Neuron (in vitro differentiated cells): ENCODE data around the gene PALLD.

Experiments
- H2AFZ ChIP-seq: one replicate; pipeline ENCODE4 v1.6.1; 2013; ENCODE audit warnings: low read depth, mild to moderate bottlenecking, inconsistent platforms, low read length, moderate library complexity
- H3K27me3 ChIP-seq: one replicate; pipeline ENCODE4 v1.6.1; 2013; ENCODE audit warnings: low read length; ENCODE audit not compliant: insufficient read depth
- H3K36me3 ChIP-seq: one replicate; pipeline ENCODE4 v1.6.1; 2013; ENCODE audit warnings: low read length; ENCODE audit not compliant: insufficient read depth
- H3K4me1 ChIP-seq: one replicate; pipeline ENCODE4 v1.6.1; 2013; ENCODE audit warnings: low read length; ENCODE audit not compliant: insufficient read depth
- H3K4me3 ChIP-seq: 2 replicates; pipeline ENCODE4 v1.5.1; 2013; ENCODE audit warnings: mild to moderate bottlenecking, low read length, moderate library complexity
- H3K9me3 ChIP-seq: one replicate; pipeline ENCODE4 v1.6.1; 2013; ENCODE audit warnings: low read length

PALLD gene

DNA sequence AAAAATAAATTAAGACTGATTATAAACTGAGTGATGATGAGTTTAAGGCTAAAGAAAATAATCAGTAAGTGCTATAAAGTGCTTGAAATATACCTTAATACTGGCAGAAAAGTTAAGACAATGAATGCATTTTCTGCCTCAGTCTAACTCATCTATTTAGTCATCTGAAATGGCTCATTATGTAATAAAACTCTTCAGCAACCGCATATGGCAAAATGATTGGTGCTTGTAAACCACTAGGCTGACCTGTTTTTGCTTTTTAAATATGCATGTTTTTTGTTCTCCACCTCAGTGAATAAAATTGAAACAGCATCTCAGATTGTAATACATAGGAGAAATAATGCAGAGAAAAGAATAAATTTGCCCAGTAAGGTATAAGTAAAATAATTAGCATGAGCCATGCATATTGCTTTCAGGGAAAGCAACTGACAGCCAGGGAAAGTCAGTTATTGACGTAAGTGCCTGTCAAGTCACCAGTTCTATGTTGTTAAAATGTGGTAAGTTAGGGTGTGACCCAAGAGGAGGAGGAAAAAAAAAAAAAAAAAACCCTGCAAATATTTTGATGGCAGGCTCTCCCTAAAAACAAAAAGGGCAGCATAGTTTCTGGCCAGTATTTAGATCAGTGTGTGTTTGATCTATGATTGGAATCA lies 167.5 kb downstream of the PALLD start:
- Histone ChIP-seq H3K4me1 (peaks cover 4% of the 10 kb centered on the region), H3K9me3 (no peaks in the 10 kb centered on the region), H3K4me3 (no peak overlapping the region), H2AFZ (no peak overlapping the region), H3K27me3 (no peaks in the 10 kb centered on the region), H3K36me3 (peaks cover 3% of the 10 kb centered on the region)

DNA sequence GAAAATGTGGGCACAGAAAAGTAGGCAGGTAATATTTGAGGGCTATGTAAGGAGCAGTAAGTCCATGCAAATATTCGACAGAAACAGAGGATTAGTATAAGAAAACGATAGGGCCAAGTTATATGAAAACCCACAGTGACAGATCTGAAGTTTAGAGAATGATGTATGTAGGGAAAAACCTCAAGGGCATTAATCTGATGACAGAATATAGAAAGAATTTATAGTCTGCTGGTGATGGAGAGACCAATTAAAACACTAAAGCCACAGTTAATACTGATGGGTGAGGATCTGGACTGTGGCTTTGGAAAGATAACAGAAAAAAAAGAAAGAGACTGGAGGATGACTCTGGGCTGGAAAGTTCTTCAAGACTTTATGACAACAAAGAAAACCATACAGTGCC lies 169.7 kb downstream of the PALLD start:
- H3K4me1 ChIP-seq: peaks cover 4% of the 10 kb centered on the region

DNA sequence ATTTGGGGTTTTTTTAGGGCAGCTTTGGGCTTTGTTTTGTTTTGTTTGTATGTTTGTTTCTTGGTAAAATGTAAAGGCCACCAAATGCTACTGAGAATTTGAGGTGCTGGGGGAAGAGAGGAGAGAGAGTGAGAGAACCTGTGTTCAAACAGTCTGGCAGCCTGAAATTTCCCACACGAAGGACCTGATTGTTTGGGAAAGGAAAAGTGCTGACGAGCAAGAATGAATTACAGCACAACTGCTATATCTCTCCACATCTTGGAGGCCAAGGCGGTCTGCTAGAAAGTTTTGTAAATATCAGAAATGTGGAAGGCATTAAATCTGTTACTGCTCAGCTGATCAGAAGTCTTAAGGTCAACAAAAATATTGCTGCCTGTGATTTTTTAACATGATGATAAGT lies 170.5 kb downstream of the PALLD start:
- Histone ChIP-seq H3K9me3 (no peaks in the 10 kb centered on the region), H3K4me1 (peaks cover 4% of the 10 kb centered on the region), H3K4me3 (no peak overlapping the region), H3K27me3 (no peaks in the 10 kb centered on the region), H2AFZ (no peak overlapping the region), H3K36me3 (peaks cover 12% of the 10 kb centered on the region)

More for the DNA sequence above, 169.7 kb downstream of the PALLD start:
- no peak overlapping the region for H2AFZ ChIP-seq
- H3K9me3 ChIP-seq: no peaks in the 10 kb centered on the region
- H3K4me3 ChIP-seq: no peak overlapping the region
- no peaks in the 10 kb centered on the region for H3K27me3 ChIP-seq
- H3K36me3 ChIP-seq: peaks cover 12% of the 10 kb centered on the region

DNA sequence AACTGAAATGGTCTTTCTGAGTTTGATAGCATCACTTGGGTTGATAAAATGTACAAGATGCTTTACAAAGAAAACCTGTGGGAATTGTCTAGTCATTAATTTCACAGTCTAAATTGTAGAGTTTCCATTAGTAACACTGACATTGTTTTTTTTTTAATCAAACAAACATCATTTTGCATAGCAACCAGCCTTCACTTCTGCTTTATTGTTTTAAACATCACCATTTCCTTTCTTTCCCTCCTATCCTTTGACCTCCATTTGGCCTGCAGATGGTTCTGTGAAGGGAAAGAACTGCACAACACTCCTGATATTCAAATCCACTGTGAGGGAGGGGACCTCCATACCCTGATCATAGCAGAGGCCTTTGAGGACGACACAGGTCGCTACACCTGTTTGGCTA lies 171.1 kb downstream of the PALLD start:
- Histone ChIP-seq H3K9me3 (no peaks in the 10 kb centered on the region), H3K36me3 (peaks cover 15% of the 10 kb centered on the region), H3K4me1 (peaks cover 3% of the 10 kb centered on the region), H3K27me3 (no peaks in the 10 kb centered on the region), H3K4me3 (no peak overlapping the region), H2AFZ (no peak overlapping the region)

DNA sequence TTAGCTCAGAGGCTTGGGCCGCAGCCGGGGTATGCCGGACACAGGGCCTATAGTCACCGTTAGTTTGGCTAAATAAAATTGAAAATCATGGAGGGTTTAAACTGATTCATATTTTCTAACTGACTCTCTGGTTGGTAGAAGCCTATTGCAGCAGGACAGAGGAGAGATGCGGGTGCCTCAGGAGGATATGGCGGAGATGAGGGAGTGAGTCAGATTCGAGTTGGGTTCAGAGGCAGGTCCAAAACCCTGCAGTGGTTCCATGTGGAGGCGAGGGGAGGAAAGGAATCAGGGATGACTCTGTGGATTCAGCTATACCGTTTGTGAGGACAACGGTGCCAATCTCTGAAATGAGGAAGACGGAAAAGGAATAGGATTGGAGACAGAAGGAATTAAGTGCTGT lies 176.6 kb downstream of the PALLD start:
- H3K36me3 ChIP-seq: peaks cover 28% of the 10 kb centered on the region
- H3K9me3 ChIP-seq: no peaks in the 10 kb centered on the region
- H3K27me3 ChIP-seq: no peaks in the 10 kb centered on the region
- H2AFZ ChIP-seq: no peak overlapping the region
- H3K4me3 ChIP-seq: no peak overlapping the region
- no peaks in the 10 kb centered on the region for H3K4me1 ChIP-seq

DNA sequence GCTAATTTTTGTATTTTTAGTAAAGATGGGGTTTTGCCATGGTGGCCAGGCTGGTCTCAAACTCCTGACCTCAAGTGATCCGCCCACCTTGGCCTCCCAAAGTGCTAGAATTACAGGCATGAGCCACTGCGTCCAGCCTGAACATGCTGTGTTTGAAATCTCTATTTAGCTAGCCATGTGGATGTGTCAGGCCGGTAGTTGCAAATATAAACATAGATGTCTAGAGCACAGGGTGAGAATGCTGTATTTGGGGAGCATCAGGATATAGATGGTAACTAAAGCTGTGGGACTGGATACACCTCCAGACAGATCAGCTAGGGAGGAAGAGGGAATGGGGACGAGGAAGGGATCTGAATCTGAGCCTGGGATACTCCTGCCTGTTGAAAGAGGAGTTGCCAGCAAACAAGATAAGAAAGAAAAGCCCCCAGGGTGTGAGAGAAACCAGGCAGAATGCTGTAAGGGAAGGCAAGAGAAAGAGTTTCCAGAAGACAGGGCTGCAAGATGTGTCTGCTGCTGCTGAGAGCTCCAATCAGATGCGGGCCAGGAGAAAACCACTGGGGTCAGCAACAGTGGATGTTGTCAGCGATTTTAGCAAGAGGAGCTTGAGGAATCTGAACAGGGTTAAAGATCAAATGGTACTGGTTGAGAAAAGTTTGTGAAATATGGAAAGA lies 177.4 kb downstream of the PALLD start:
- Histone ChIP-seq H3K4me1 (no peaks in the 10 kb centered on the region), H3K9me3 (no peaks in the 10 kb centered on the region), H3K27me3 (no peaks in the 10 kb centered on the region), H3K36me3 (peaks cover 27% of the 10 kb centered on the region), H2AFZ (no peak overlapping the region), H3K4me3 (no peak overlapping the region)

DNA sequence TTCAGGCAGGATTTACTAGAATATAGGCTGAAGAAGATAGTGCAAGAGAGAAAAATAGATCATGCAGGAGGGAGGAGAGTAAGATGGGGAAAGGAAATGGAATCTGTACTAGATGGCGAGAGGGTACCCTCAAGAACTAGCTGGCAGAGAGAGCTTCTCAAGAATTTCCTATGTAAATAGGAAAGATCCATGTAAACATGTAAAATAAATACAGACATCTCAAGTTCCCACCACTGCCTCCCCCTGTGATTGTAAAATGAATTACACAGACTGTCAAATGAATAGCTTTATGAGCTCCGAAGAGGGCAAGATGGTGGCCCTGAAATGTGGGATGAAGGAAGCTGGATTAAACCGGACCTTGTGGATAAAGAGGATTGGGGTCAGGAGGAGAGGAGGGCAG lies 178.0 kb downstream of the PALLD start:
- Histone ChIP-seq H3K4me3 (no peak overlapping the region), H3K36me3 (peaks cover 22% of the 10 kb centered on the region), H3K9me3 (no peaks in the 10 kb centered on the region), H3K4me1 (no peaks in the 10 kb centered on the region), H3K27me3 (no peaks in the 10 kb centered on the region), H2AFZ (no peak overlapping the region)

DNA sequence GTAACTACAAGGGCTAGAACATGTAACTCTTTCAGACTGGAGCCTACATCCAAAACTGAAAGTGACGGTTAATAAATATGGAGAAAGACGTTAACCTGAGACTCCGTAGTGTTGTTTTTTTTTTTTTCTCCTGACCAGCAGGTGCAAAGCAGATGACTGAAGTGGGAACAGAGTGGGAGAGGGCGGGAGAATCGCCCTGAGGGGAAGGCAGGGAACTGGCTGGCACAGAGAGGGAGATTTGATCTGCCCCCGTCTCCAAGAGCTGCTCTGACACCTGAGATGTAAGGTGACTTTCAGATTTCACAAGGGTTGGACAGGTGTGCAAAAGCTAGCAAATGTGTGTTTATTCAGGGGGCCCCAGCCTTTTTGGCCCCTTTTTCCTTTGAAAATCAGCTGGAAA lies 180.2 kb downstream of the PALLD start:
- no peak overlapping the region for H3K4me3 ChIP-seq

DNA sequence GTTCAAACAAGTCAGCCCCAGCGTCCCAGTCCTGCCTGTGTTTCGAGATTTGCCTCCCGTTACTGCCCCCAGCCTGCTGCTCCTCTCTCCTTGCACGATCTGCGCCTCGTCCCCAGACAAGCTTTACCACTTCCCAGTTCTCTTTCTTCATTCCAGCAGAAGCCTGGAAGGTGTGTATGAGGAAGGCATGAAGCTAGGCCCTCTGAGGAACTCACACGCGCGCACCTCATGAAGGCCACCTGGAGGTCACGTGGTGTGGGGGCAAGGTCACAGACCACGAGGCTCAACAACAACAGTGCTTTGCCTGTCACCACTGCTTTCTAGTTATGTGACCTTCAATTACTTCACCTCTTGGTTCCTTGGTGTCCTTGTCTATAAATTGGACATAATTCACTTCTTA lies 181.0 kb downstream of the PALLD start:
- Histone ChIP-seq H3K36me3 (peaks cover 30% of the 10 kb centered on the region), H3K4me1 (no peaks in the 10 kb centered on the region), H3K27me3 (no peaks in the 10 kb centered on the region), H2AFZ (no peak overlapping the region), H3K9me3 (no peaks in the 10 kb centered on the region), H3K4me3 (no peak overlapping the region)

More for the DNA sequence above, 180.2 kb downstream of the PALLD start:
- Histone ChIP-seq H3K4me1 (no peaks in the 10 kb centered on the region), H3K27me3 (no peaks in the 10 kb centered on the region), H3K36me3 (peaks cover 25% of the 10 kb centered on the region), H2AFZ (no peak overlapping the region), H3K9me3 (no peaks in the 10 kb centered on the region)

DNA sequence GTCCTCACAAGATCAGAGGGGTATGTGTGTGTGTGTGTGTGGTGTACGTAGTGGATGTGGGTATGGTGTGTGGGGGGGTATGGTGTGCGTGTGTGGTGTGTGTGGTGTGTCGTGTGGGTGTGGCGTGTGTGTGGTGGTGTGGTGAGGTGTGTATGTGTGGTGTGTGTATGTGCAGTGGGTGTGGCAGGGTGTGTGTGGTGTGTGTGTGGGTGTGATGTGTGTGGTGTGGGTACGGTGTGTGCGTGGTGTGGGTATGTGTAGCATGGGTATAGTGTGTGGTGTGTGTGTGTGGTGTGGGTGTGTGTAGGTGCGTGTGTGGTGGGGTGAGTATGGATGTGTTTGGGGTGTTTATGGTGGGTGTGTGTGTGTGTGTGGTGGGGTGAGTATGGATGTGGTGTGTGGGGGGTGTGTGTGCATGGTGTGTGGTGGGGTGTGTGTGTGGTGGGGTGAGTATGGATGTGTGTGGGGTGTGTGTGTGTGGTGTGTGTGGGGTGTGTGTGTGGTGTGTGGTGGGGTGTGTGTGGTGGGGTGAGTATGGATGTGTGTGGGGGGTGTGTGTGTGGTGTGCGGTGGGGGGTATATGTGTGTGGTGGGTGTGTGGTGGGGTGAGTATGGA lies 182.0 kb downstream of the PALLD start:
- no peak overlapping the region for H3K4me3 ChIP-seq
- H3K36me3 ChIP-seq: peaks cover 37% of the 10 kb centered on the region
- no peaks in the 10 kb centered on the region for H3K27me3 ChIP-seq
- H3K4me1 ChIP-seq: no peaks in the 10 kb centered on the region
- no peak overlapping the region for H2AFZ ChIP-seq
- no peaks in the 10 kb centered on the region for H3K9me3 ChIP-seq

DNA sequence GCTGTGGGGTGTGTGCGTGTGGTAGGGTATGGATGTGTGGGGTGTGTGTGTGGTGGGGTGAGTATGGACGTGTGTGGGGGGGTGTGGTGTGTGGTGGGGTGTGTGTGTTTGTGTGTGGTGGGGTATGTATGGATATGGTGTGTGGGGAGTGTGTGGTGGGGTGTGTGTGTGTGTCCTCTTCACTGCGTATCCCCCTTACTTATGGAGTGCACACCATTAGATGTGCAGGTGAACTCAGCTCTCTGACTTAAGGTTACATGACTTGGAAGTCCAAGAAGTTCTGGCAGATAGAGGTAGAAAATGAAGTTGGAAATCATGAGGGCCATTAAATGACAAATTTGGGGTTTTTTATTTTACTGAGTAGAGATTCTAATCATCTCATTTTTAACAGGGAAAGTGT lies 182.5 kb downstream of the PALLD start:
- Histone ChIP-seq H3K27me3 (no peaks in the 10 kb centered on the region), H3K4me1 (no peaks in the 10 kb centered on the region), H3K9me3 (no peaks in the 10 kb centered on the region), H3K4me3 (no peak overlapping the region), H2AFZ (no peak overlapping the region), H3K36me3 (peaks cover 43% of the 10 kb centered on the region)

DNA sequence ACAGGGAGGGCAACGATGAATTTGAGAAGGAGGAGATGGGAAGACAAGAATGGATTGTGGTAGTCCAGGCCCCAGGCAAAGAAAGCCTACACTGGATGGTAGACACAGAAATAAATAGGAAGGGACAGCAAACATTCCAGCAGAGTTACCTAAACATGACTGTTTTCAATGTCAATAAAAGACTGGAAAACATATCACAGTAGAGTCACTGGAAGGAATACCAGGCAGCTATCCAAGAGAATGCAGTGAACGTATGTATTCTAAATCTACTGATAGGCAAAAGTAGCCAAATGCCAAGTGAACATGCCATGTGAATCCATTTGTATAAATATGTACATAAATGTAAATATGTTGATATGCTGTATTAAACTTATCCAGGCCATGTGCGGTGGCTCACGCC lies 183.0 kb downstream of the PALLD start:
- Histone ChIP-seq H3K9me3 (no peaks in the 10 kb centered on the region), H3K4me3 (no peak overlapping the region), H3K36me3 (peaks cover 45% of the 10 kb centered on the region), H3K4me1 (no peaks in the 10 kb centered on the region), H3K27me3 (no peaks in the 10 kb centered on the region), H2AFZ (no peak overlapping the region)

DNA sequence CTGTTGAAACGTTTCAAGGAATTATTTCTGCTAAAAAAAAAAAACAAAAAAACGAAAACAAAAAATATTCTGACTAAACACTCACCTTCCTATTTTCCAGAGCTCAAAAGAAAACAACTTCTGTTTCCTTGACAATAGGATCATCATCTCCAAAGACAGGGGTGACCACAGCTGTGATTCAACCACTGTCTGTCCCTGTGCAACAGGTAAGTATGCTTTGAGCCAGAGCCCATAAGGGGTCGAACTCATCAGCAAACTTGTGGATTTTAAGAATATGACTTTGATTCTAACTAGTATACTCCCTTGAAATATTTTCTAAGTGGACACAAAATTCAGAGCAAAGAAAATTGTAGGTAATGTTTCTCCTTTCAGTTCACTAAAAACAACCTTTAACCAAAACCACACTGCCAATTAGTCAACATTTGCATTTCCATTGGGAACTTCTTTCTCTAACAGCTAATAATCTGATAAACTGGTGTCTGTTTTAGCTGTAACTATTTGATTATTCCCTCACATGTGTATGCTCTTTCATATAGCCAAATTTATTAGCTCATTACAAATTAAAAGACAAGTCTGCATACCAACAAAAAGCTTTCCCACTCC lies 186.1 kb downstream of the PALLD start:
- Histone ChIP-seq H2AFZ (no peak overlapping the region), H3K9me3 (no peaks in the 10 kb centered on the region), H3K36me3 (peaks cover 59% of the 10 kb centered on the region), H3K4me1 (no peaks in the 10 kb centered on the region), H3K27me3 (no peaks in the 10 kb centered on the region), H3K4me3 (no peak overlapping the region)
